ENCODE measurements around the gene CILP2. TPM values are rescaled to one million over a fixed set of nuclear protein-coding genes. Genes with fewer than 3 reads are reported as not detected.

Gene CILP2
- total and polyA plus RNA-seq, 9 of the 15 experiments (the other 6 are each of a cell fraction or from before 2014, with no cell fraction given), result 0.04 to 0.35 (median 0.05) TPM; not detected in 2

- H3K9ac ChIP-seq (ENCODE audit: insufficient read depth in 1 of 2, low read depth in 2 of 2, low read length in 2 of 2), result no peak overlapping the region
- no peaks in the 10 kb centered on the region for H3K36me3 ChIP-seq (ENCODE audit: control insufficient read depth, insufficient read depth, low read length)
- intact Hi-C loops (cut with micrococcal nuclease), result loop anchor here (10.0 kb wide), 1 partner anchor 183 kb away; no protein-coding TSS in a partner anchor
- in situ Hi-C loops (cut with MboI), result no loop called here
- ATAC-seq, result no peak
- H3K9me1 ChIP-seq (ENCODE audit: control insufficient read depth, insufficient read depth, low read length), result no peaks in the 10 kb centered on the region
- TF ChIP-seq SMAD4 (CRISPR knock-in tag; conservative IDR thresholded peaks at IDR 0.05) (no peak), KLF13 (tag; IDR thresholded peaks at IDR 0.05; ENCODE audit: borderline replicate concordance, low read depth) (no peak), DPF2 (IDR thresholded peaks at IDR 0.05) (no peak), NFE2 (IDR thresholded peaks at IDR 0.05; ENCODE audit: low read depth) (no peak), THRB (CRISPR knock-in tag; conservative IDR thresholded peaks at IDR 0.05) (no peak), ESRRA (IDR thresholded peaks at IDR 0.05; ENCODE audit: borderline replicate concordance, low read depth) (no peak), FOXA3 (CRISPR knock-in tag; conservative IDR thresholded peaks at IDR 0.05 in 1 of 2, IDR thresholded peaks at IDR 0.05 in 1 of 2) (no peak), UBTF (IDR thresholded peaks at IDR 0.05; ENCODE audit: borderline replicate concordance in 1 of 2, low read depth in 2 of 2, low read length in 2 of 2) (no peak), TCF3 (CRISPR knock-in tag; IDR thresholded peaks at IDR 0.05) (no peak)
- H3K4me3 ChIP-seq, result no peak overlapping the region
- H3K4me1 ChIP-seq (replicated peaks in 1 of 2; ENCODE audit: control insufficient read depth in 2 of 2, insufficient read depth in 2 of 2, low read length in 2 of 2), result peaks cover 0 to 19% of the 10 kb centered on the region in 2 experiments; a peak in 2 of 5 replicates
- 28% methylated on average over 26 of the region's 26 CpGs for WGBS (ENCODE audit: insufficient coverage, low coverage, missing lambda C conversion rate)
- no peak overlapping the region for H3K4me2 ChIP-seq (ENCODE audit: insufficient read depth, low read length)
- no TSS peak for BruUV-seq (replicated peaks)
- ChIA-PET POLR2A (interaction anchor here (0.6 kb wide), 2 partner anchors 34 to 55 kb away, joined by 3 read pairs; no protein-coding TSS in a partner anchor), CTCF (ENCODE audit: low intra/inter-chr PET ratio) (interaction anchor here (0.5 kb wide), 1 partner anchor 81 kb away, joined by 3 read pairs; no protein-coding TSS in a partner anchor)
- no peaks in the 10 kb centered on the region for H3K79me2 ChIP-seq (ENCODE audit: control insufficient read depth, insufficient read depth, low read length)
- FAIRE-seq, result no peak
- no peak overlapping the region for H3K27ac ChIP-seq (ENCODE audit: extremely low read depth, low read depth, low read length)
- H3K27me3 ChIP-seq (ENCODE audit: control insufficient read depth in 2 of 2, insufficient read depth in 2 of 2, low read length in 2 of 2), result peaks cover 0 to 21% of the 10 kb centered on the region in 2 experiments; a peak in 3 of 5 replicates
- H2AFZ ChIP-seq (ENCODE audit: low read depth, low read length), result no peak overlapping the region
- no peak for DNase-seq (ENCODE audit: extremely low read depth in 1 of 4, low spot score in 3 of 4)
- no peaks in the 10 kb centered on the region for H3K9me3 ChIP-seq (replicated peaks; ENCODE audit: control insufficient read depth, insufficient read depth, low read depth, low read length)
- peaks cover 7% of the 10 kb centered on the region; the same call in 1 of the 2 replicates for H4K20me1 ChIP-seq (replicated peaks; ENCODE audit: control insufficient read depth, insufficient read depth, low read length)
Observed at GRCh38 chr19:19561946-19562664, 24.0 kb downstream of the CILP2 start.

Measured in K562 (cell line).